Right cardiac atrium (tissue), 5 donors: ENCODE data around the gene NEDD4L. TPM values are rescaled to one million over a fixed set of nuclear protein-coding genes. Genes with fewer than 3 reads are reported as not detected.

Experiments used
- ATAC-seq, 2 donors: fragments of 200-7000 bp; cut with Tn5 transposase; one replicate each; pipeline versions ENCODE4 v1.8.0 to v1.9.1; 2020; ENCODE audit warnings: moderate library complexity in 2 of 2, mild to moderate bottlenecking in 1 of 2
- DNase-seq, 3 donors: peaks; one replicate each; pipeline ENCODE4 v3.0.0-alpha.2; 2020
- H3K27ac ChIP-seq: one replicate; pipeline ENCODE4 v1.5.1; 2013; ENCODE audit warnings: mild to moderate bottlenecking, low read length, control low read depth, moderate library complexity
- H3K27me3 ChIP-seq: one replicate; pipeline ENCODE4 v1.6.1; 2013; ENCODE audit not compliant: control insufficient read depth, insufficient read depth
- H3K4me1 ChIP-seq: one replicate; pipeline ENCODE4 v1.6.1; 2013; ENCODE audit warnings: low read length; ENCODE audit not compliant: control insufficient read depth, insufficient read depth
- H3K4me3 ChIP-seq: one replicate; pipeline ENCODE4 v1.5.1; 2013; ENCODE audit warnings: low read length, control low read depth
- H3K9me3 ChIP-seq: one replicate; pipeline ENCODE4 v1.6.1; 2013; ENCODE audit warnings: low read length; ENCODE audit not compliant: control insufficient read depth
- WGBS: extraction: QIAGEN DNeasy Blood & Tissue Kit; methylation state at CpG from one replicate; pipeline ENCODE4 v1.1.7; 2013; 5-methylcytosine and 5-hydroxymethylcytosine counted together
- intact Hi-C, 4 donors: fragments of 100-400 bp; cut with DNase I; formaldehyde crosslinking; loops; one replicate each; pipeline versions ENCODE4 v1.11.0 to v1.14.0; 2022 to 2023
- polyA plus RNA-seq: library from polyadenylated mRNA; stranded (reverse); fragments of 200-250 nt; gene quantifications from one replicate; pipeline ENCODE4 v1.2.3, GENCODE V29; 2013
- total RNA-seq, 4 donors: library from RNA; stranded (reverse); fragmentation: NEBNext Ultra II Directional; extraction: Animal tissue kit (Norgen Biotek cat#: 25700); gene quantifications; one replicate each; pipeline ENCODE4 v1.2.1, GENCODE V29; 2021
- donor health status: healthy with polysubstance abuse.
- donor health status: DM: no; HTN: yes; CAD: no.
- donor health status: DM: no; HTN: no; CAD: no.
- donor health status: DM: no; HTN: yes; CAD: no; lungs with severe emphysema.
- donor health status: DM: yes; HTN: yes; CAD: no.

NEDD4L gene
- total and polyA plus RNA-seq, 5 donors: 25.7 to 87.5 (median 74.0) TPM

GRCh38 chr18:58284699-58285448, 240.8 kb downstream of the NEDD4L start:
- no peaks in the 10 kb centered on the region for H3K9me3 ChIP-seq
- WGBS: 67% methylated on average over 6 of the region's 6 CpGs
- no peak overlapping the region for H3K27ac ChIP-seq
- no peaks in the 10 kb centered on the region for H3K27me3 ChIP-seq
- no peak overlapping the region for H3K4me3 ChIP-seq
- no peak for DNase-seq
- intact Hi-C loops: no loop called here
- peaks cover 5% of the 10 kb centered on the region for H3K4me1 ChIP-seq
- peak in 1 of 2 donors; percentile 40 for ATAC-seq

GRCh38 chr18:58285449-58286130, 241.6 kb downstream of the NEDD4L start:
- DNase-seq (no peak), ATAC-seq (no peak)
- no peak overlapping the region for H3K27ac ChIP-seq
- no peak overlapping the region for H3K4me3 ChIP-seq
- 81% methylated on average over 4 of the region's 4 CpGs for WGBS
- no peaks in the 10 kb centered on the region for H3K27me3 ChIP-seq
- intact Hi-C loops: no loop called here
- H3K4me1 ChIP-seq: no peaks in the 10 kb centered on the region
- no peaks in the 10 kb centered on the region for H3K9me3 ChIP-seq

- Histone ChIP-seq H3K4me1 (peaks cover 5% of the 10 kb centered on the region), H3K27ac (no peak overlapping the region), H3K27me3 (no peaks in the 10 kb centered on the region), H3K9me3 (no peaks in the 10 kb centered on the region), H3K4me3 (no peak overlapping the region)
- WGBS: 73% methylated on average over 4 of the region's 4 CpGs
- DNase-seq (no peak), ATAC-seq (no peak)
- intact Hi-C loops: no loop called here
Measured at GRCh38 chr18:58286632-58287352, 242.8 kb downstream of the NEDD4L start.

GRCh38 chr18:58287353-58288274, 243.6 kb downstream of the NEDD4L start:
- Histone ChIP-seq H3K4me3 (no peak overlapping the region), H3K9me3 (no peaks in the 10 kb centered on the region), H3K27me3 (no peaks in the 10 kb centered on the region), H3K4me1 (peaks cover 9% of the 10 kb centered on the region), H3K27ac (peak overlapping the region; percentile 19)
- 49% methylated on average over 11 of the region's 11 CpGs for WGBS
- no peak for ATAC-seq
- intact Hi-C loops: no loop called here
- no peak for DNase-seq

GRCh38 chr18:58288921-58289797, 245.1 kb downstream of the NEDD4L start:
- no peak overlapping the region for H3K4me3 ChIP-seq
- WGBS: 77% methylated on average over 10 of the region's 10 CpGs
- DNase-seq (no peak), ATAC-seq (peak; percentile 51 to 75)
- no peaks in the 10 kb centered on the region for H3K9me3 ChIP-seq
- H3K4me1 ChIP-seq: peaks cover 9% of the 10 kb centered on the region
- intact Hi-C loops: no loop called here
- no peaks in the 10 kb centered on the region for H3K27me3 ChIP-seq
- peak overlapping the region; percentile 89 for H3K27ac ChIP-seq

GRCh38 chr18:58290116-58290695, 246.2 kb downstream of the NEDD4L start:
- WGBS: 34% methylated on average over 5 of the region's 5 CpGs
- Histone ChIP-seq H3K27ac (peak overlapping the region; percentile 56), H3K9me3 (no peaks in the 10 kb centered on the region), H3K27me3 (no peaks in the 10 kb centered on the region), H3K4me3 (no peak overlapping the region), H3K4me1 (peaks cover 9% of the 10 kb centered on the region)
- DNase-seq (no peak), ATAC-seq (no peak)
- intact Hi-C loops: no loop called here

- Histone ChIP-seq H3K9me3 (no peaks in the 10 kb centered on the region), H3K4me1 (peaks cover 9% of the 10 kb centered on the region), H3K27me3 (no peaks in the 10 kb centered on the region), H3K27ac (peak overlapping the region; percentile 10), H3K4me3 (no peak overlapping the region)
- 96% methylated on average over 5 of the region's 5 CpGs for WGBS
- DNase-seq (no peak), ATAC-seq (no peak)
- intact Hi-C loops: no loop called here
Measured at GRCh38 chr18:58291131-58291530, 247.1 kb downstream of the NEDD4L start.

- no peak overlapping the region for H3K27ac ChIP-seq
- H3K4me1 ChIP-seq: peaks cover 9% of the 10 kb centered on the region
Measured at GRCh38 chr18:58292638-58293037, 248.6 kb downstream of the NEDD4L start.

GRCh38 chr18:58297198-58297597, 253.2 kb downstream of the NEDD4L start:
- H3K4me1 ChIP-seq: peaks cover 1% of the 10 kb centered on the region
- 68% methylated on average over 4 of the region's 4 CpGs for WGBS
- no peak overlapping the region for H3K4me3 ChIP-seq
- H3K27me3 ChIP-seq: no peaks in the 10 kb centered on the region
- ATAC-seq: peak; percentile 30 to 52
- no peak for DNase-seq
- no peaks in the 10 kb centered on the region for H3K9me3 ChIP-seq
- intact Hi-C loops: loop anchor here in 1 of 4 donors (5.0 kb wide), 1 partner anchor 35 kb away; no protein-coding TSS in a partner anchor
- peak overlapping the region; percentile 66 for H3K27ac ChIP-seq

More at GRCh38 chr18:58292638-58293037, 248.6 kb downstream of the NEDD4L start:
- 66% methylated on average over 2 of the region's 2 CpGs for WGBS
- Histone ChIP-seq H3K9me3 (no peaks in the 10 kb centered on the region), H3K4me3 (no peak overlapping the region), H3K27me3 (no peaks in the 10 kb centered on the region)
- intact Hi-C loops: no loop called here
- ATAC-seq (no peak), DNase-seq (no peak)
